GM20431 (cell line): ENCODE results near the gene PRR12.

Source experiments
- in situ Hi-C: fragments of 300-500 bp; cut with MseI, MboI; formaldehyde crosslinking; loops from one replicate; pipeline ENCODE4 v1.15.0; 2020; ENCODE audit warnings: low sequenced_read_pairs; ENCODE audit not compliant: unreplicated experiment

Gene PRR12

GRCh38 chr19:49640113-49640898, 49.3 kb downstream of the PRR12 start, which contains the start of gene RRAS:
Gene RRAS (minus strand): TSS chr19:49640143. CDS start chr19:49640098, 45 bp downstream.
- in situ Hi-C loops, result no loop called here

GRCh38 chr19:49641688-49642491, 50.9 kb downstream of the PRR12 start, which contains the start of gene SCAF1:
Gene SCAF1 (plus strand): TSS chr19:49642209. CDS start chr19:49645027, 2,818 bp downstream.
- in situ Hi-C loops, result no loop called here

GRCh38 chr19:49642492-49643035, 51.6 kb downstream of the PRR12 start:
- in situ Hi-C loops, result no loop called here

- in situ Hi-C loops, result no loop called here
These were observed 52.5 kb downstream of the PRR12 start for GRCh38 chr19:49643466-49643865.

GRCh38 chr19:49645592-49645991, 54.6 kb downstream of the PRR12 start:
- in situ Hi-C loops, result no loop called here

- in situ Hi-C loops, result no loop called here
These were observed 55.0 kb downstream of the PRR12 start for GRCh38 chr19:49645995-49646394.

GRCh38 chr19:49646586-49646985, 55.6 kb downstream of the PRR12 start:
- in situ Hi-C loops, result no loop called here

- in situ Hi-C loops, result no loop called here
These were observed 60.2 kb downstream of the PRR12 start for GRCh38 chr19:49651029-49651819.

- in situ Hi-C loops, result no loop called here
These were observed 61.0 kb downstream of the PRR12 start for GRCh38 chr19:49651820-49652550.

GRCh38 chr19:49652551-49653465, 61.8 kb downstream of the PRR12 start:
- in situ Hi-C loops, result no loop called here

- in situ Hi-C loops, result no loop called here
These were observed 62.5 kb downstream of the PRR12 start for GRCh38 chr19:49653466-49653806.

GRCh38 chr19:49654581-49654980, 63.6 kb downstream of the PRR12 start:
- in situ Hi-C loops, result no loop called here

- in situ Hi-C loops, result no loop called here
These were observed 64.8 kb downstream of the PRR12 start for GRCh38 chr19:49655570-49656455.

GRCh38 chr19:49656456-49657109, 65.6 kb downstream of the PRR12 start:
- in situ Hi-C loops, result no loop called here

- in situ Hi-C loops, result no loop called here
These were observed 66.6 kb downstream of the PRR12 start for GRCh38 chr19:49657493-49658138.

- in situ Hi-C loops, result no loop called here
These were observed 67.1 kb downstream of the PRR12 start for GRCh38 chr19:49658139-49658517.
